Epithelial cell of proximal tubule (primary cell): Measurements from ENCODE around the gene DOK3. TPM values are rescaled to one million over a fixed set of nuclear protein-coding genes. Genes with fewer than 3 reads are reported as not detected.

ENCODE experiments used
- DNase-seq: peaks from one replicate; pipeline ENCODE4 v3.0.0-alpha.2; 2011; ENCODE audit warnings: low read depth
- H3K4me3 ChIP-seq: 2 replicates; pipeline ENCODE4 v1.5.1; 2011; ENCODE audit warnings: low read depth, mild to moderate bottlenecking, low read length
- total RNA-seq: library from RNA; depleted of rRNA; stranded (reverse); fragments of >200 nt; gene quantifications from 2 replicates; pipeline ENCODE4 v1.2.3, GENCODE V29; 2015
- TF ChIP-seq, protein P1 (sequence below): conservative IDR thresholded peaks from 2 replicates; pipeline ENCODE4 v1.5.1; 2012; ENCODE audit warnings: low read depth, mild to moderate bottlenecking, low read length

The DOK3 gene
- total RNA-seq, 1 donor from 2014 or later: 1.5 TPM

DNA sequence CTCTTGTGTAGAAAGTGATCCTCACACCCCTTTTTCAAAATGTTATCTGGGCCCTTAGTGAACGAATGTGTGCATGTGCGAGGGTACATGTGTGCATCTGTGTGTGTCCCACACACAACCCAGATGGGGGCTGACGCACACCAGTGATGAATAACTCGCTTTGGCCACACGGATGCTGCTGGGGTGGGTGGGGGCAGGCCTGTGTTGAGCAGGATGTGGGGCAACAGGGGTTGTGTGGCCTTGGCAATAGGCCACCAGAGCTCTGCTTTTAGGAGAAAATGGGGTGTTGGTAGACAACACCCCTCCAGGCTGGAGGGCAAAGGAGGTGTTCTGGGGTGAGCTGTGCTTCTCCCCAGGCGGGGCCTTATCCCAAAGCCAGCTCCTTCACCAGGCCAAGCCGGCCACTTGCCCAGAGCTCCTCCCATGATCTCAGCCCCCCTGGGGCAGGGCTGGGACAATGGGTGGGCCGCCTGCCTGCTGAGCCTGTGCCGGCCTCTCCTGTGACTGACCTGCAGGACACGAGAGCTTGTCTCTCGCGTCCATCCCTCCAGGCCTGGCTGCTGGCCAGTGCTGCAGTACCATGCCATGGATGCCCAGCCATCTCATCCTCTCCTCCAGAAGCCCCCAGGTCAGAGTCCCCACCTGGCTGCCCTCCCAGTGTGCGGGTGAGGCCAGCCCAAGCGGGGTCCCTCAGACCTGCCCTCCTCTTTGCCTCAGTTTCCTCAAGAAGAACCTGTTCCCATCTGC is 37.8 kb downstream of the DOK3 start:
- DNase-seq: no peak
- H3K4me3 ChIP-seq: peak overlapping the region; percentile 78
- TF ChIP-seq, protein P1, sequence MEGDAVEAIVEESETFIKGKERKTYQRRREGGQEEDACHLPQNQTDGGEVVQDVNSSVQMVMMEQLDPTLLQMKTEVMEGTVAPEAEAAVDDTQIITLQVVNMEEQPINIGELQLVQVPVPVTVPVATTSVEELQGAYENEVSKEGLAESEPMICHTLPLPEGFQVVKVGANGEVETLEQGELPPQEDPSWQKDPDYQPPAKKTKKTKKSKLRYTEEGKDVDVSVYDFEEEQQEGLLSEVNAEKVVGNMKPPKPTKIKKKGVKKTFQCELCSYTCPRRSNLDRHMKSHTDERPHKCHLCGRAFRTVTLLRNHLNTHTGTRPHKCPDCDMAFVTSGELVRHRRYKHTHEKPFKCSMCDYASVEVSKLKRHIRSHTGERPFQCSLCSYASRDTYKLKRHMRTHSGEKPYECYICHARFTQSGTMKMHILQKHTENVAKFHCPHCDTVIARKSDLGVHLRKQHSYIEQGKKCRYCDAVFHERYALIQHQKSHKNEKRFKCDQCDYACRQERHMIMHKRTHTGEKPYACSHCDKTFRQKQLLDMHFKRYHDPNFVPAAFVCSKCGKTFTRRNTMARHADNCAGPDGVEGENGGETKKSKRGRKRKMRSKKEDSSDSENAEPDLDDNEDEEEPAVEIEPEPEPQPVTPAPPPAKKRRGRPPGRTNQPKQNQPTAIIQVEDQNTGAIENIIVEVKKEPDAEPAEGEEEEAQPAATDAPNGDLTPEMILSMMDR: no peak

DNA sequence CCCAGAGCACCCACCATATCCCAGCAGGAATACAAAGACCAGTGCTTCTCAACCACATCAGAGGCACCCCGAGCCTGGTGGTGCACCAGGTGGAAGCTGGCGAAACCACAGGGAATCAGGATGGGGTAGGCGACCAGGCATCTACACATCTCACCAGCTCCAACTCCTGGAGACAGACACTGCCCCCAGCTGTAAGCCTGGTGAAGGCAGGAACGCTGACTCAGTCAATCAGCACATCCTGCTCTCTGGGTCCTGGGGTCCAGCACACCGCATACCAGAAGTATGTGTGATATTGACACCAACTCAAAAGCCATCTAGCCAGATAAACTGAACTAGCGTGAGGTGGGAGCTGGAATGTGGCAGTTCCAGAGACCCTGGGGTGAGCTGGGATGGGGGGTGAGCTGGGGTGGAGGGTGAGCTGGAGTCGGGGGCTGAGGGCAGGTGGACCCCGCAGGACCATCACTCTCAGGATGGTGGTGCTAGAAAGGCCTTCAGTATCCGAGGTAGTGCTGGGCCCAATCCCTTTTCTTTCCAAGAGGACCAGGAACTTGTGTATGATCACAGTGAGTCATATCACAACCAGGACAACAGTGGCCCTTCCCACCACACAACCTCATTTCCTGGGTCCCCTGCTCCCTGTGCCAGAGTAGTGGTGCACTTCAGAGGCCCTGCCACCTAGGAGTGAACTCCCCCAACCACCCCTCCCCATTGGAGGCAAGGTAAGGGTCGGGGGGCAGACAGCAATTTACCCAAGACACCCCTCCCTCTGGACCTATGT is 38.7 kb downstream of the DOK3 start:
- H3K4me3 ChIP-seq: peak overlapping the region; percentile 18
- TF ChIP-seq, protein P1: no peak
- no peak for DNase-seq

DNA sequence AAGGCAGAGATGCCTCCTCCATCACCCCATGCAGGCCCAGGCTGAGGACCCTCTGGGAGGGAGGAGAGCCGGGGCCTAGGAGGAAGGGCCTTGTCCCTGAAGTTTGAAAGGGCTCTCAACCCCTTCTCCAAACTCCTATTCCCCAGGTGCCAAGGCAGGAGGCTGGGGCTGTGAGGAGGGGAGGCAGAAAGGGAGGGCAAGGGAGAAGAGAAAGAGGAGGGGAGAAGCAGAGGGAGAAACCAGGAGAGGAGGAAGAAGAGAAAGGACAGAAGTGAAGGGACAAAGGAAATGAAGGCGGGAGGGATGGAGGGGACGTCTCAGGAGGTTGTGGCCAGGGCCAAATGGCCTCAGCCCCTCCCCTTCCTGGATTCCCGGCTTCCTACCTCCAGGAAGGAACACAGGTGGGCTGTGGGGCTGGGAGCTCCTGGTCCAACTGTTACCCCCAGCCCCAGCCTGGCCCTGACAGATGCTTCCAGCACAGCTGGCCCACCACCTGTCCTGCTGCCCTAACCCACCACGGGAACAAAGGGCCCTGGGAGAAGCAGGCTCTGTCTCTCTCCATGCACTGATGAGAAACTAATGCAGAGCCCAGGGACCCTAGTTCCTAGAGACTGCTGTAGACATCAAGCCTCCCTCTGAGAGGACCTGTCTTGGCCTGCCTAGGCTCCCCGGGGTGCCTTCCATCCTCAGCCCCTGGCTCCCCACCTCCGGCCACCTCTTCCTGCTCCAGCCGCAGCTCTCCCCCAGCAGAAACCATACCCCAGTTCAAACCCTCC is 39.7 kb downstream of the DOK3 start:
- DNase-seq: no peak
- TF ChIP-seq, protein P1: no peak

DNA sequence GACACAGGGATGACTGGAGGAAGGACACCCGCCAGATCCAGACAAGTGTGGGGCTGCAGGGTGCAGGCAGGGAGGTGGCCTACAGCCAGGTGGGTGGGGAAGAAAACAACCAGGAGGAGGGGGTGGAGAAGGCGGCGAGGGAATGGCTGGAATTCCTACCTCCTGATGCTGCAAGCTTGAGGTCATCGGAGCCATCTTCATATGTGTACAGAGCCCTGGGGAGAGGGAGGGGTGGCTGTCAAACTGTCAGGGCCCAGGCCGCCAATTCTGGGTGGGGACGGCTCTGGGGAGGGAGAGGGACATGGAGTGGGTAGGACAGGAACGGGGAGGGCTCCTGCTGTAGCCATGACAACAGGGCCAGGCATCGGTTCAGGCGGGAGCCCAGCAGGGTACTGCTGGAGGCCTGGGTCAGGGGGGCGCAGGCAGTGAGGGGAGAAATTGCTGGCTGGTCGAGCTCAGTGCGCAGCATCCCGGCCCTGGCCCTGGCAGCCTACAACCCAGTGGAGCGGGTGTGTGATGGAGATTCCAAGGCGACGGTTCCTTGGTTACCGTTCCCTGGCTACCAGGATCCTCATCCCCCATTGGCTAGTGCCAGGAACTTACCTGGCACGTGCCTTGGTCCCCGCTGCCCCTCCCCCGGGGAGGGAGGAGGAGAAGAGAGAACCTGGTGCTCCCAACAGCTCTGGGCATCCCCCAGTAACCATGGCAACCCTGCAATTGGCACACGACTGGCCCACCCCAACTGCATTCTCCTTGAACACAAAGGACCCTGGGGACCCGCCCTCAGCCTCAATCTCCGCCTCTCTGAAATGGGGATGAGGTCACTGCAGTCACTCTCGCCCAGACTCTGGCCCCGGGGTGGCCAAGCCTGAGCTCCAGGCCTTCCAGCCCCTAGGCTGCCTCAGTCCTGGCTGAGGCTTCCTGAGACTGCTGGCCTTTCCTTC is 40.7 kb downstream of the DOK3 start:
- no peak for DNase-seq
- TF ChIP-seq, protein P1: no peak
- no peak overlapping the region for H3K4me3 ChIP-seq

More for the DNA sequence above, 39.7 kb downstream of the DOK3 start:
- no peak overlapping the region for H3K4me3 ChIP-seq

DNA sequence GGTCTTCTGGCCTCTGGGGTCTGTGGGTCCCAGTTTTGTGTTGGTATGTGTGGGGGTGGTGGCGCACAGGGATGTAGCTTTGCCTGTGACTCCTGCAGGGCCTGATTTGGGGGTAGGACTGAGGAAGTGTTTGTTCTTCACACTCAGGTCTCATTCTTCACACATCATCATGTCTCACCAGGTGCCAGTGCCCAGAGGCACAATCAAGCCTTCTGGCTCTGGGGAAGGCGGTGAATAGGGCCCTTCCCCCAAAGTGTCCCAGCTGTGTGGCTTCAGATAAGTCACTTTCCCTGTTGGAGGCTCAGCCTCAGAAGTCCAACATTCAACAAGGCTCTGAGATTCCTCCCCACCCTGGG is 41.3 kb downstream of the DOK3 start:
- no peak for DNase-seq
- TF ChIP-seq, protein P1: no peak
- H3K4me3 ChIP-seq: no peak overlapping the region

DNA sequence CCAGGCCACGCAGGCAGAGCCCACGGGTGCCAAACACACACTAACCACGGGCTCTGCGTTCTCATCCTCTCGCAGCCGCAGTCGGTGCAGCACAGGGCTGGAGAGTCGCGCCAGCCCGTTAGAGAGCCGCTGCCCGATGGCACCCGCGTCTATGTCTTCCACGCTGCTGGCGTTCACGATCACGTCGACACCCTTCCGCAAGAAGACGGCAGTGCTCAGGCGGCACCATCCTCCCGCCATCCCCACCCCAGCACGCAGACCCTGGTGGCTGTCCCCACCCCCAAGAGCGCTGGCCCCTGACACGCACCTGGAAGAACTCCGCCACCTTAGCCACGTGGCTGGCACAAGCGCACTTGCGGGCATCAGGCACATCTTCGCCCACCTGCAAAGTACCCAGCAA is 42.2 kb downstream of the DOK3 start:
- no peak overlapping the region for H3K4me3 ChIP-seq
- TF ChIP-seq, protein P1: no peak
- DNase-seq: no peak
